Naive thymus-derived CD4-positive, alpha-beta T cell (primary cell): ENCODE measurements around the gene ATF7. TPM values are rescaled to one million over a fixed set of nuclear protein-coding genes. Genes with fewer than 3 reads are reported as not detected.
A peak's percentile ranks its signal among the peaks of the same experiment; 100 is the strongest.
"Not testable (repeated sequence)": the region's sequence is repeated elsewhere in the genome, so short reads cannot be mapped to it uniquely, and the experiment has no call there.

Source experiments
- ATAC-seq: fragments of 150-1000 bp; cut with Tn5 transposase; 2 replicates; pipeline ENCODE4 v1.10.0; 2021; ENCODE audit warnings: mild to moderate bottlenecking, moderate library complexity
- CTCF ChIA-PET: fragments of 350-600 bp; sonication (Branson Sonifier 250); formaldehyde crosslinking; loops from one replicate; lab custom pipeline; 2021; ENCODE audit warnings: antibody characterized with exemption; lab: Charles Lee
- POLR2A ChIA-PET: fragments of 350-600 bp; sonication (Branson Sonifier 250); formaldehyde crosslinking; loops from one replicate; lab custom pipeline; 2021; ENCODE audit warnings: antibody characterized with exemption, inconsistent platforms; lab: Charles Lee
- DNase-seq, 9 donors: peaks; one replicate each; pipeline versions ENCODE4 v3.0.0 to v3.0.0-alpha.2; 2020 to 2022; ENCODE audit warnings: mixed read lengths in 1 of 9
- H3K27ac ChIP-seq: one replicate; pipeline ENCODE4 v1.7.0; 2013; ENCODE audit warnings: mild to moderate bottlenecking, low read depth, low read length, moderate library complexity
- H3K27me3 ChIP-seq, 2 donors: one replicate each; pipeline ENCODE4 v1.7.0; 2013; ENCODE audit warnings: low read length in 2 of 2, mild to moderate bottlenecking in 2 of 2, moderate library complexity in 2 of 2; ENCODE audit not compliant: control insufficient read depth in 2 of 2, insufficient read depth in 2 of 2
- H3K36me3 ChIP-seq, 3 experiments: 1 replicate in 2 of 3; 2 replicates in 1 of 3; pipeline ENCODE4 v1.7.0; 2013; ENCODE audit warnings: low read length in 3 of 3, mild to moderate bottlenecking in 3 of 3, moderate library complexity in 1 of 3; ENCODE audit not compliant: insufficient read depth in 3 of 3, control insufficient read depth in 2 of 3
- H3K4me1 ChIP-seq, 2 donors: one replicate each; pipeline ENCODE4 v1.7.0; 2013; ENCODE audit warnings: low read length in 2 of 2, mild to moderate bottlenecking in 2 of 2, moderate library complexity in 1 of 2; ENCODE audit not compliant: control insufficient read depth in 2 of 2, insufficient read depth in 2 of 2
- H3K4me3 ChIP-seq: 2 replicates; pipeline ENCODE4 v1.7.0; 2013; ENCODE audit warnings: mild to moderate bottlenecking, low read length
- H3K9me3 ChIP-seq, 3 experiments: 1 replicate in 2 of 3; 2 replicates in 1 of 3; pipeline ENCODE4 v1.7.0; 2013; ENCODE audit warnings: low read length in 3 of 3; ENCODE audit not compliant: control insufficient read depth in 2 of 3
- H3K27ac Mint-ChIP-seq, 9 donors: one replicate each; pipeline ENCODE4 v1.8.0; 2020 to 2022; ENCODE audit warnings: mixed read lengths in 9 of 9, mild to moderate bottlenecking in 8 of 9, moderate library complexity in 5 of 9, inconsistent platforms in 2 of 9
- H3K27me3 Mint-ChIP-seq, 5 donors: one replicate each; pipeline ENCODE4 v1.8.0; 2021 to 2022; ENCODE audit warnings: mixed read lengths in 5 of 5, mild to moderate bottlenecking in 1 of 5
- H3K36me3 Mint-ChIP-seq, 5 donors: one replicate each; pipeline ENCODE4 v1.8.0; 2020 to 2022; ENCODE audit warnings: mixed read lengths in 5 of 5, mild to moderate bottlenecking in 3 of 5, inconsistent platforms in 1 of 5
- H3K4me1 Mint-ChIP-seq, 7 donors: one replicate each; pipeline ENCODE4 v1.8.0; 2020 to 2022; ENCODE audit warnings: mixed read lengths in 7 of 7, mild to moderate bottlenecking in 3 of 7, inconsistent platforms in 1 of 7
- H3K4me3 Mint-ChIP-seq, 10 donors: one replicate each; pipeline ENCODE4 v1.8.0; 2020 to 2022; ENCODE audit warnings: mild to moderate bottlenecking in 10 of 10, mixed read lengths in 10 of 10, moderate library complexity in 6 of 10, inconsistent platforms in 2 of 10
- H3K9me3 Mint-ChIP-seq, 11 donors: one replicate each; pipeline ENCODE4 v1.8.0; 2020 to 2022; ENCODE audit warnings: mixed read lengths in 11 of 11, mild to moderate bottlenecking in 4 of 11, inconsistent platforms in 1 of 11, moderate library complexity in 1 of 11
- intact Hi-C, 2 donors: fragments of 100-400 bp; cut with micrococcal nuclease; formaldehyde crosslinking; loops; one replicate each; pipeline ENCODE4 v1.15.1; 2023
- polyA plus RNA-seq, 2 donors: library from polyadenylated mRNA; unstranded; fragments of 300-500 nt; fragmentation: Illumina TruSeq; gene quantifications; one replicate each; pipeline ENCODE4 v1.2.3, GENCODE V29; 2021
- total RNA-seq, 6 experiments: library from RNA in 5 of 6; stranded (reverse) in 5 of 6; gene quantifications; 1 replicate in 5 of 6; 2 replicates in 1 of 6; pipeline ENCODE4 v1.2.3 and lab custom pipeline; 2021 to 2026

ATF7 gene
- total and polyA plus RNA-seq, 7 experiments from 2014 or later: 14.5 to 39.5 (median 29.7) TPM

- Histone ChIP-seq H3K4me3 (no peak overlapping the region), H3K9me3 (no peaks in the 10 kb centered on the region), H3K27ac (no peak overlapping the region), H3K4me1 (no peaks in the 10 kb centered on the region), H3K36me3 (no peaks in the 10 kb centered on the region), H3K27me3 (no peaks in the 10 kb centered on the region)
- POLR2A ChIA-PET: interaction anchor here (0.6 kb wide), 1 partner anchor 18 kb away, joined by 3 read pairs; no protein-coding TSS in a partner anchor
- no peak for ATAC-seq
- H3K27me3 Mint-ChIP-seq: peaks cover 0 to 11% (median 0%) of the 10 kb centered on the region in 5 donors
- no peak for DNase-seq
- H3K4me1 Mint-ChIP-seq: peaks cover 0 to 7% (median 0%) of the 10 kb centered on the region in 7 donors
- H3K36me3 Mint-ChIP-seq: peaks cover 0 to 2% (median 0%) of the 10 kb centered on the region in 5 donors
- no peak overlapping the region for H3K4me3 Mint-ChIP-seq
- H3K27ac Mint-ChIP-seq: no peak overlapping the region
- intact Hi-C loops: no loop called here
- CTCF ChIA-PET: no interaction called here
- peaks cover 0 to 2% (median 0%) of the 10 kb centered on the region in 11 donors for H3K9me3 Mint-ChIP-seq
These were observed 10.5 kb upstream of the ATF7 start for GRCh38 chr12:53636641-53637040.

DNA sequence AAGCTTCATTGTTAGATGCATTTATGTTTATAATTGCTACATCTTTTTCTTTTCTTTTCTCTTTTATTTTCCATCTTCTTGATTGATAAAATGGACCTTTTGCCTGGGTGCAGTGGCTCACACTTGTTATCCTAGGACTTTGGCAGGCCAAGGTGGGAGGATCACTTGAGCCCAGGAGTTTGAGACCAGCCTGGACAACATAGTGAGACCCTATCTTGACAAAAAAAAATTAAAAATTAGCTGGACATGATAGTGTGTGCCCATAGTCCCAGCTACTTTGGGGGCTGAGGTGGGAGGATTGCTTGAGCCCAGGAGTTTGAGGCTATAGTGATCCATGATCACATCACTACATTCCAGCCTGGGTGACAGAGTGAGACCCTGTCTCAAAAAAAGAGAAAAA is 9.5 kb upstream of the ATF7 start:
- POLR2A ChIA-PET, H3K27ac ChIP-seq, DNase-seq, H3K9me3 Mint-ChIP-seq, H3K4me3 Mint-ChIP-seq, H3K4me3 ChIP-seq, H3K27me3 ChIP-seq, H3K9me3 ChIP-seq, ATAC-seq, H3K4me1 ChIP-seq, H3K27ac Mint-ChIP-seq, CTCF ChIA-PET, intact Hi-C loops, H3K36me3 ChIP-seq, H3K36me3 Mint-ChIP-seq, H3K4me1 Mint-ChIP-seq: not testable (repeated sequence)
- H3K27me3 Mint-ChIP-seq: peaks cover 0 to 15% (median 0%) of the 10 kb centered on the region in 5 donors

GRCh38 chr12:53631721-53632120 is 5.5 kb upstream of the ATF7 start:
- intact Hi-C loops: no loop called here
- Histone ChIP-seq H3K9me3 (no peaks in the 10 kb centered on the region), H3K36me3 (no peaks in the 10 kb centered on the region), H3K27ac (no peak overlapping the region), H3K4me1 (peaks cover 3 to 5% of the 10 kb centered on the region in 2 donors), H3K4me3 (no peak overlapping the region), H3K27me3 (no peaks in the 10 kb centered on the region)
- Mint-ChIP-seq H3K27me3 (peaks cover 0 to 15% (median 0%) of the 10 kb centered on the region in 5 donors), H3K36me3 (peaks cover 0 to 2% (median 0%) of the 10 kb centered on the region in 5 donors), H3K4me1 (peaks cover 2 to 6% (median 5%) of the 10 kb centered on the region in 7 donors), H3K4me3 (no peak overlapping the region), H3K9me3 (peaks cover 0 to 2% (median 0%) of the 10 kb centered on the region in 11 donors), H3K27ac (no peak overlapping the region)
- ChIA-PET CTCF (no interaction called here), POLR2A (interaction anchor here (0.6 to 1.4 kb wide), 2 partner anchors 13 to 44 kb away, joined by 4 to 6 read pairs; partner anchors contain the start of gene ATP5MC2)
- DNase-seq (no peak), ATAC-seq (no peak)

GRCh38 chr12:53627919-53628318 is 1.7 kb upstream of the ATF7 start:
- Mint-ChIP-seq H3K9me3 (peaks cover 0 to 2% (median 0%) of the 10 kb centered on the region in 11 donors), H3K4me3 (no peak overlapping the region), H3K27me3 (peaks cover 0 to 13% (median 0%) of the 10 kb centered on the region in 5 donors), H3K4me1 (peaks cover 28 to 43% (median 38%) of the 10 kb centered on the region in 7 donors), H3K36me3 (peaks cover 0 to 5% (median 0%) of the 10 kb centered on the region in 5 donors), H3K27ac (peak overlapping the region in 2 of 9 donors; percentile 97 to 99)
- no peaks in the 10 kb centered on the region for H3K36me3 ChIP-seq
- intact Hi-C loops: loop anchor here (2.0 to 5.0 kb wide), 3 partner anchors 119 to 561 kb away; partner anchors contain the start of genes SMUG1 (in 1 of the 2) and TARBP2 (in 1 of the 2)
- H3K27ac ChIP-seq: no peak overlapping the region
- no peak for ATAC-seq
- POLR2A ChIA-PET: interaction anchor here (1.0 to 2.2 kb wide), 2 partner anchors 47 to 49 kb away, joined by 3 to 10 read pairs; partner anchors contain the start of gene ATP5MC2
- H3K4me3 ChIP-seq: no peak overlapping the region
- H3K9me3 ChIP-seq: no peaks in the 10 kb centered on the region
- CTCF ChIA-PET: no interaction called here
- peaks cover 20 to 30% of the 10 kb centered on the region in 2 donors for H3K4me1 ChIP-seq
- DNase-seq: no peak
- H3K27me3 ChIP-seq: no peaks in the 10 kb centered on the region

- Mint-ChIP-seq H3K27me3 (peaks cover 0 to 7% (median 0%) of the 10 kb centered on the region in 5 donors), H3K27ac (peak overlapping the region; percentile 95 to 99 (median 97)), H3K4me1 (peaks cover 30 to 49% (median 43%) of the 10 kb centered on the region in 7 donors), H3K36me3 (peaks cover 0 to 3% (median 0%) of the 10 kb centered on the region in 5 donors), H3K9me3 (no peaks in the 10 kb centered on the region), H3K4me3 (peak overlapping the region; percentile 97 to 100 (median 98))
- no peaks in the 10 kb centered on the region for H3K9me3 ChIP-seq
- H3K27ac ChIP-seq: peak overlapping the region; percentile 83
- peak overlapping the region; percentile 92 for H3K4me3 ChIP-seq
- no peak for ATAC-seq
- ChIA-PET CTCF (interaction anchor here (1.0 kb wide), 1 partner anchor 49 kb away, joined by 4 read pairs; the partner anchor contains the start of gene ATP5MC2), POLR2A (interaction anchor here (1.2 to 2.2 kb wide), 2 partner anchors 49 to 101 kb away, joined by 6 to 10 read pairs; partner anchors contain the start of gene ATP5MC2)
- H3K36me3 ChIP-seq: no peaks in the 10 kb centered on the region
- intact Hi-C loops: loop anchor here (1.0 to 5.0 kb wide), 14 partner anchors 8 to 654 kb away; partner anchors contain the start of genes ATP5MC2 (in 2 of the 2), CALCOCO1 (in 2 of the 2), EIF4B (in 2 of the 2) and SP1 (in 2 of the 2)
- no peak for DNase-seq
- H3K27me3 ChIP-seq: no peaks in the 10 kb centered on the region
- peaks cover 20 to 32% of the 10 kb centered on the region in 2 donors for H3K4me1 ChIP-seq
These were observed 554 bp upstream of the ATF7 start for GRCh38 chr12:53626702-53627169.

GRCh38 chr12:53625373-53625945 is 723 bp downstream of the ATF7 start:
- DNase-seq: no peak
- Histone ChIP-seq H3K36me3 (no peaks in the 10 kb centered on the region), H3K27me3 (no peaks in the 10 kb centered on the region), H3K27ac (peak overlapping the region; percentile 83), H3K4me3 (peak overlapping the region; percentile 92), H3K4me1 (peaks cover 20 to 32% of the 10 kb centered on the region in 2 donors), H3K9me3 (no peaks in the 10 kb centered on the region)
- no peak for ATAC-seq
- Mint-ChIP-seq H3K36me3 (peaks cover 0 to 4% (median 0%) of the 10 kb centered on the region in 5 donors), H3K27me3 (no peaks in the 10 kb centered on the region), H3K9me3 (no peaks in the 10 kb centered on the region), H3K27ac (peak overlapping the region; percentile 95 to 99 (median 97)), H3K4me1 (peaks cover 30 to 61% (median 54%) of the 10 kb centered on the region in 7 donors), H3K4me3 (peak overlapping the region; percentile 97 to 100 (median 98))
- ChIA-PET POLR2A (interaction anchor here (0.6 to 2.2 kb wide), 5 partner anchors 50 to 627 kb away, joined by 3 to 10 read pairs (median 6); partner anchors contain the start of genes ATP5MC2 and TARBP2), CTCF (no interaction called here)
- intact Hi-C loops: loop anchor here in 1 of 2 donors (5.0 kb wide), 1 partner anchor 122 kb away; no protein-coding TSS in a partner anchor
